Esophagus muscularis mucosa (tissue), 3 donors: ENCODE measurements around the gene ANKRD11.

ENCODE experiments used
- CTCF ChIP-seq, 3 experiments: fragments of 200-600 bp in 2 of 3; fragments of 450-650 bp in 1 of 3; sonication (generic) in 2 of 3; IDR thresholded peaks; one replicate each; pipeline ENCODE4 v1.5.1; 2017 to 2019; ENCODE audit warnings: antibody characterized with exemption in 3 of 3, mild to moderate bottlenecking in 2 of 3, moderate library complexity in 1 of 3
- POLR2A ChIP-seq: fragments of 450-650 bp; IDR thresholded peaks from one replicate; pipeline ENCODE4 v1.6.1; 2017; ENCODE audit warnings: antibody characterized with exemption, moderate library complexity, mild to moderate bottlenecking, low read depth
- POLR2AphosphoS5 ChIP-seq, 2 donors: sonication (generic); formaldehyde crosslinking; IDR thresholded peaks; one replicate each; pipeline ENCODE4 v1.6.1; 2017; ENCODE audit warnings: antibody characterized with exemption in 2 of 2

- TF ChIP-seq CTCF (IDR thresholded peaks at IDR 0.05) (no peak), POLR2A (no peak), POLR2AphosphoS5 (IDR thresholded peaks at IDR 0.05) (no peak)
Measured at GRCh38 chr16:89443727-89444084, 46.7 kb downstream of the ANKRD11 start.
